Measurements from ENCODE around the gene OR2L2.

DNA sequence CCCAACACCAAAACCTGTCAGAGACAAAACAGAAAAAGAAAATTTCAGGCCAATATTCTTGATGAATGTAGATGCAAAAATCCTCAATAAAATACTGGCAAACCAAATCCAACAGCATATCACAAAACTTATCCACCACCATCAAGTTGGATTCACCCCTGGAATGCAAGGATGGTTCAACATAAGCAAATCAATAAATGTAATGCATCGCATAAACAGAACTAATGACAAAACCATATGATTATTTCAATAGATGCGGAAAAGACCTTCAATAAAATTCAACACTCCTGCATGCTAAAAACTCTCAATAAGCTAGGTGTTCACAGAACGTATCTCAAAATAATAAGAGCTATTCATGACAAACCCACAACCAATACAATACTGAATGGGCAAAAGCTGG, 20.2 kb upstream of the OR2L2 start:
- TF ChIP-seq, protein P1, sequence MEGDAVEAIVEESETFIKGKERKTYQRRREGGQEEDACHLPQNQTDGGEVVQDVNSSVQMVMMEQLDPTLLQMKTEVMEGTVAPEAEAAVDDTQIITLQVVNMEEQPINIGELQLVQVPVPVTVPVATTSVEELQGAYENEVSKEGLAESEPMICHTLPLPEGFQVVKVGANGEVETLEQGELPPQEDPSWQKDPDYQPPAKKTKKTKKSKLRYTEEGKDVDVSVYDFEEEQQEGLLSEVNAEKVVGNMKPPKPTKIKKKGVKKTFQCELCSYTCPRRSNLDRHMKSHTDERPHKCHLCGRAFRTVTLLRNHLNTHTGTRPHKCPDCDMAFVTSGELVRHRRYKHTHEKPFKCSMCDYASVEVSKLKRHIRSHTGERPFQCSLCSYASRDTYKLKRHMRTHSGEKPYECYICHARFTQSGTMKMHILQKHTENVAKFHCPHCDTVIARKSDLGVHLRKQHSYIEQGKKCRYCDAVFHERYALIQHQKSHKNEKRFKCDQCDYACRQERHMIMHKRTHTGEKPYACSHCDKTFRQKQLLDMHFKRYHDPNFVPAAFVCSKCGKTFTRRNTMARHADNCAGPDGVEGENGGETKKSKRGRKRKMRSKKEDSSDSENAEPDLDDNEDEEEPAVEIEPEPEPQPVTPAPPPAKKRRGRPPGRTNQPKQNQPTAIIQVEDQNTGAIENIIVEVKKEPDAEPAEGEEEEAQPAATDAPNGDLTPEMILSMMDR (conservative IDR thresholded peaks at IDR 0.05 in 1 of 2, IDR thresholded peaks at IDR 0.05 in 1 of 2; ENCODE audit: extremely low read depth in 1 of 2, insufficient read depth in 1 of 2, low read depth in 1 of 2, low read length in 2 of 2) = no peak
- no peak for TF ChIP-seq EZH2 (IDR thresholded peaks at IDR 0.05; ENCODE audit: borderline replicate concordance, low read length)
